GM12878 (cell line): ENCODE results near the gene FNDC3B. TPM values are rescaled to one million over a fixed set of nuclear protein-coding genes. Genes with fewer than 3 reads are reported as not detected.

ENCODE experiments used
- BRCA1 ChIP-seq: IDR thresholded peaks from 2 replicates; pipeline ENCODE4 v1.6.1; 2011; ENCODE audit warnings: low read depth, low read length, improper control_type of control experiment
- ESRRA ChIP-seq: IDR thresholded peaks from 2 replicates; pipeline ENCODE4 v1.6.1; 2012; ENCODE audit warnings: mild to moderate bottlenecking, low read length, improper control_type of control experiment
- FOXK2 ChIP-seq: fragments of 450-650 bp; IDR thresholded peaks from 2 replicates; pipeline ENCODE4 v1.6.1; 2017; ENCODE audit warnings: mild to moderate bottlenecking, moderate library complexity
- IKZF1 ChIP-seq: fragments of 450-650 bp; conservative IDR thresholded peaks from 2 replicates; pipeline ENCODE4 v1.6.1; 2017; ENCODE audit warnings: antibody characterized with exemption, mild to moderate bottlenecking
- MXI1 ChIP-seq: fragments of 150-350 bp; IDR thresholded peaks from 2 replicates; pipeline ENCODE4 v1.6.1; 2011; ENCODE audit warnings: low read depth, mild to moderate bottlenecking, inconsistent platforms, low read length, improper control_type of control experiment
- MYC ChIP-seq: IDR thresholded peaks from 2 replicates; pipeline ENCODE4 v1.6.1; 2011; ENCODE audit warnings: mild to moderate bottlenecking, low read length, moderate library complexity, inconsistent platforms; ENCODE audit not compliant: insufficient read depth, insufficient replicate concordance, insufficient read length, severe bottlenecking
- NFYA ChIP-seq: IDR thresholded peaks from 2 replicates; pipeline ENCODE4 v1.6.1; 2011; ENCODE audit warnings: low read depth, mild to moderate bottlenecking, low read length, improper control_type of control experiment, borderline replicate concordance
- POLR2AphosphoS5 ChIP-seq: IDR thresholded peaks from 2 replicates; pipeline ENCODE4 v1.6.1; 2011; ENCODE audit warnings: mild to moderate bottlenecking, low read length, inconsistent platforms
- RELA ChIP-seq: fragments of 450-650 bp; IDR thresholded peaks from 2 replicates; pipeline ENCODE4 v1.8.0; 2014; ENCODE audit warnings: borderline replicate concordance; ENCODE audit not compliant: partially characterized antibody
- RFX5 ChIP-seq: IDR thresholded peaks from 2 replicates; pipeline ENCODE4 v1.6.1; 2011; ENCODE audit warnings: low read depth, low read length, improper control_type of control experiment
- YBX1 ChIP-seq: fragments of 450-650 bp; IDR thresholded peaks from 2 replicates; pipeline ENCODE4 v1.6.1; 2016; ENCODE audit warnings: antibody characterized with exemption
- polyA plus RNA-seq, 11 experiments: library from polyadenylated mRNA; depleted of rRNA in 4 of 11; unstranded in 6 of 11; stranded (reverse) in 5 of 11; fragments of >200 nt; fragmentation: Nextera tagmentation in 4 of 11; fragmentation: Illumina TruSeq in 1 of 11; extraction: Ambion mirVana in 4 of 11; extraction: Trizol in 1 of 11; gene quantifications; 1 replicate in 1 of 11; 2 replicates in 10 of 11; pipeline versions ENCODE4 v1.2.1 to v1.2.3, GENCODE V29; 2011 to 2016; ENCODE audit warnings: inconsistent platforms in 2 of 11, missing spikeins in 2 of 11, low read depth in 1 of 11
- total RNA-seq, 4 experiments: library from RNA; depleted of rRNA in 3 of 4; stranded (reverse); fragments of >200 nt in 3 of 4; fragmentation: Illumina TruSeq in 1 of 4; extraction: Trizol in 1 of 4; gene quantifications; 2 replicates each; pipeline versions ENCODE4 v1.2.1 to v1.2.3, GENCODE V29; 2013 to 2021
- TF ChIP-seq, protein P1 (sequence below): fragments of 450-650 bp; formaldehyde crosslinking; IDR thresholded peaks from 2 replicates; pipeline ENCODE4 v1.4.0; 2020; ENCODE audit warnings: mild to moderate bottlenecking, moderate library complexity
- TF ChIP-seq, protein P2 (sequence below), 3 experiments: IDR thresholded peaks in 2 of 3; conservative IDR thresholded peaks in 1 of 3; 2 replicates each; pipeline ENCODE4 v1.5.1; 2011; ENCODE audit warnings: low read depth in 3 of 3, low read length in 3 of 3, mild to moderate bottlenecking in 3 of 3, control low read depth in 2 of 3, moderate library complexity in 2 of 3, inconsistent platforms in 1 of 3, mixed read lengths in 1 of 3; ENCODE audit not compliant: control insufficient read depth in 2 of 3, insufficient read depth in 1 of 3; ENCODE audit errors: extremely low read depth in 1 of 3
- TF ChIP-seq, protein P3 (sequence below): fragments of 150-350 bp; IDR thresholded peaks from 2 replicates; pipeline ENCODE4 v1.6.1; 2016; ENCODE audit warnings: low read depth, low read length
- TF ChIP-seq, protein P4 (sequence below): IDR thresholded peaks from 2 replicates; pipeline ENCODE4 v1.6.1; 2012; ENCODE audit warnings: low read depth, low read length, improper control_type of control experiment
- TF ChIP-seq, protein P5 (sequence below): IDR thresholded peaks from 2 replicates; pipeline ENCODE4 v1.6.1; 2011; ENCODE audit warnings: low read depth, low read length, improper control_type of control experiment, borderline replicate concordance

FNDC3B gene
- total and polyA plus RNA-seq, 10 of the 15 experiments (the other 5 are each of a cell fraction or from before 2014, with no cell fraction given), result 7.9 to 35.0 (median 18.5) TPM

DNA sequence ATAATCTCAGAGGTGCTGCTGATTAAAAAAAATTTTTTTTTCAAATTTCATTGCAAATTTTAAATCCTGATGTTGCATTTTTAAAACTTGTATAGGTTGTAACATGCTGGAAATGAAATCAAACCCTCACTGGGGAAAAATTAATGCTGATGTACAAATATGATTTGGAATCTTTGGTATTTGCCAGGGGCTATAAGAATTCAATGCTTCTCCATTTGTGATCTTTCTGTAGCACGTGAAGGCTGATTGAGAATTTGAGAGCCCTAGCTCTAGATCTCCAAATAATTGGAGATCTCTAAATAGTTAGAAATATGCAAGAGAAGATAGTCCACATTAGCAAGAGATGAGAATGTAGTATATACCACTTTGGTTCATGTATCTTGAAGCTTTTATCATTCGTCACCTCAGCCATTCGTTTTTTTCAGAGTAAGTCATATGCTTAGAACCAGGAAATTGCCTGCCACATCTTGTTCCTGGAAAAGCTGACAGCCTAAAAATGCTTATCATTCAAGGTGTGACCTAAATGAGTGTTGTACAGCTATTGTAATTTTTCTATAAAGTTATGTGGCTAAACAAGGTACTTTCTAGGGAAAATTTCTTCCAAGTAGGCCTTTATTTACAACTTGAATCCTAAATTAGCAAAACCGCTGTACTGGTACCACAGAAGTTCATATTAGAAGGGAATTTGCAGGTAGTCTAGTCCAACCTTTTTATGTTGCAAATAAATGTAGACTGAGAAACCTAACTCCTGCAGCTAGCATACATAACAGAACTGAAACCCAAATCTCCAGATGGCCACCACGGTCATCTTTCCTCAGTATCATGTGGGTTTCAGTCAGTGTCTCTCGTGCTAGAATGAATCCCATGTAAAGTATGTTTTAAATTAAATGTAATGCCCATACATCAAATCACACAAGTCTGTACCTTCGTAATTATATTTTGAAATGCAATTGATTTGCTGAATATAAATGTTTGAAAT, 48.5 kb downstream of the FNDC3B start (continued):
- no peak for TF ChIP-seq NFYA
- peak; percentile 46; the same call in 1 of the 2 replicates for TF ChIP-seq IKZF1
- TF ChIP-seq RELA, result no peak
- TF ChIP-seq, protein P1, sequence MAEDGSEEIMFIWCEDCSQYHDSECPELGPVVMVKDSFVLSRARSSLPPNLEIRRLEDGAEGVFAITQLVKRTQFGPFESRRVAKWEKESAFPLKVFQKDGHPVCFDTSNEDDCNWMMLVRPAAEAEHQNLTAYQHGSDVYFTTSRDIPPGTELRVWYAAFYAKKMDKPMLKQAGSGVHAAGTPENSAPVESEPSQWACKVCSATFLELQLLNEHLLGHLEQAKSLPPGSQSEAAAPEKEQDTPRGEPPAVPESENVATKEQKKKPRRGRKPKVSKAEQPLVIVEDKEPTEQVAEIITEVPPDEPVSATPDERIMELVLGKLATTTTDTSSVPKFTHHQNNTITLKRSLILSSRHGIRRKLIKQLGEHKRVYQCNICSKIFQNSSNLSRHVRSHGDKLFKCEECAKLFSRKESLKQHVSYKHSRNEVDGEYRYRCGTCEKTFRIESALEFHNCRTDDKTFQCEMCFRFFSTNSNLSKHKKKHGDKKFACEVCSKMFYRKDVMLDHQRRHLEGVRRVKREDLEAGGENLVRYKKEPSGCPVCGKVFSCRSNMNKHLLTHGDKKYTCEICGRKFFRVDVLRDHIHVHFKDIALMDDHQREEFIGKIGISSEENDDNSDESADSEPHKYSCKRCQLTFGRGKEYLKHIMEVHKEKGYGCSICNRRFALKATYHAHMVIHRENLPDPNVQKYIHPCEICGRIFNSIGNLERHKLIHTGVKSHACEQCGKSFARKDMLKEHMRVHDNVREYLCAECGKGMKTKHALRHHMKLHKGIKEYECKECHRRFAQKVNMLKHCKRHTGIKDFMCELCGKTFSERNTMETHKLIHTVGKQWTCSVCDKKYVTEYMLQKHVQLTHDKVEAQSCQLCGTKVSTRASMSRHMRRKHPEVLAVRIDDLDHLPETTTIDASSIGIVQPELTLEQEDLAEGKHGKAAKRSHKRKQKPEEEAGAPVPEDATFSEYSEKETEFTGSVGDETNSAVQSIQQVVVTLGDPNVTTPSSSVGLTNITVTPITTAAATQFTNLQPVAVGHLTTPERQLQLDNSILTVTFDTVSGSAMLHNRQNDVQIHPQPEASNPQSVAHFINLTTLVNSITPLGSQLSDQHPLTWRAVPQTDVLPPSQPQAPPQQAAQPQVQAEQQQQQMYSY, result no peak
- no peak for TF ChIP-seq MXI1
- TF ChIP-seq, protein P2, sequence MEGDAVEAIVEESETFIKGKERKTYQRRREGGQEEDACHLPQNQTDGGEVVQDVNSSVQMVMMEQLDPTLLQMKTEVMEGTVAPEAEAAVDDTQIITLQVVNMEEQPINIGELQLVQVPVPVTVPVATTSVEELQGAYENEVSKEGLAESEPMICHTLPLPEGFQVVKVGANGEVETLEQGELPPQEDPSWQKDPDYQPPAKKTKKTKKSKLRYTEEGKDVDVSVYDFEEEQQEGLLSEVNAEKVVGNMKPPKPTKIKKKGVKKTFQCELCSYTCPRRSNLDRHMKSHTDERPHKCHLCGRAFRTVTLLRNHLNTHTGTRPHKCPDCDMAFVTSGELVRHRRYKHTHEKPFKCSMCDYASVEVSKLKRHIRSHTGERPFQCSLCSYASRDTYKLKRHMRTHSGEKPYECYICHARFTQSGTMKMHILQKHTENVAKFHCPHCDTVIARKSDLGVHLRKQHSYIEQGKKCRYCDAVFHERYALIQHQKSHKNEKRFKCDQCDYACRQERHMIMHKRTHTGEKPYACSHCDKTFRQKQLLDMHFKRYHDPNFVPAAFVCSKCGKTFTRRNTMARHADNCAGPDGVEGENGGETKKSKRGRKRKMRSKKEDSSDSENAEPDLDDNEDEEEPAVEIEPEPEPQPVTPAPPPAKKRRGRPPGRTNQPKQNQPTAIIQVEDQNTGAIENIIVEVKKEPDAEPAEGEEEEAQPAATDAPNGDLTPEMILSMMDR (IDR thresholded peaks at IDR 0.05 in 2 of 3, conservative IDR thresholded peaks at IDR 0.05 in 1 of 3; ENCODE audit: control insufficient read depth in 2 of 3, extremely low read depth in 1 of 3, insufficient read depth in 1 of 3, low read depth in 3 of 3, low read length in 3 of 3), result no peak
- no peak for TF ChIP-seq YBX1
- TF ChIP-seq, protein P3, sequence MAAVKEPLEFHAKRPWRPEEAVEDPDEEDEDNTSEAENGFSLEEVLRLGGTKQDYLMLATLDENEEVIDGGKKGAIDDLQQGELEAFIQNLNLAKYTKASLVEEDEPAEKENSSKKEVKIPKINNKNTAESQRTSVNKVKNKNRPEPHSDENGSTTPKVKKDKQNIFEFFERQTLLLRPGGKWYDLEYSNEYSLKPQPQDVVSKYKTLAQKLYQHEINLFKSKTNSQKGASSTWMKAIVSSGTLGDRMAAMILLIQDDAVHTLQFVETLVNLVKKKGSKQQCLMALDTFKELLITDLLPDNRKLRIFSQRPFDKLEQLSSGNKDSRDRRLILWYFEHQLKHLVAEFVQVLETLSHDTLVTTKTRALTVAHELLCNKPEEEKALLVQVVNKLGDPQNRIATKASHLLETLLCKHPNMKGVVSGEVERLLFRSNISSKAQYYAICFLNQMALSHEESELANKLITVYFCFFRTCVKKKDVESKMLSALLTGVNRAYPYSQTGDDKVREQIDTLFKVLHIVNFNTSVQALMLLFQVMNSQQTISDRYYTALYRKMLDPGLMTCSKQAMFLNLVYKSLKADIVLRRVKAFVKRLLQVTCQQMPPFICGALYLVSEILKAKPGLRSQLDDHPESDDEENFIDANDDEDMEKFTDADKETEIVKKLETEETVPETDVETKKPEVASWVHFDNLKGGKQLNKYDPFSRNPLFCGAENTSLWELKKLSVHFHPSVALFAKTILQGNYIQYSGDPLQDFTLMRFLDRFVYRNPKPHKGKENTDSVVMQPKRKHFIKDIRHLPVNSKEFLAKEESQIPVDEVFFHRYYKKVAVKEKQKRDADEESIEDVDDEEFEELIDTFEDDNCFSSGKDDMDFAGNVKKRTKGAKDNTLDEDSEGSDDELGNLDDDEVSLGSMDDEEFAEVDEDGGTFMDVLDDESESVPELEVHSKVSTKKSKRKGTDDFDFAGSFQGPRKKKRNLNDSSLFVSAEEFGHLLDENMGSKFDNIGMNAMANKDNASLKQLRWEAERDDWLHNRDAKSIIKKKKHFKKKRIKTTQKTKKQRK, result no peak
- no peak for TF ChIP-seq ESRRA
- no peak for TF ChIP-seq BRCA1
- TF ChIP-seq, protein P4, sequence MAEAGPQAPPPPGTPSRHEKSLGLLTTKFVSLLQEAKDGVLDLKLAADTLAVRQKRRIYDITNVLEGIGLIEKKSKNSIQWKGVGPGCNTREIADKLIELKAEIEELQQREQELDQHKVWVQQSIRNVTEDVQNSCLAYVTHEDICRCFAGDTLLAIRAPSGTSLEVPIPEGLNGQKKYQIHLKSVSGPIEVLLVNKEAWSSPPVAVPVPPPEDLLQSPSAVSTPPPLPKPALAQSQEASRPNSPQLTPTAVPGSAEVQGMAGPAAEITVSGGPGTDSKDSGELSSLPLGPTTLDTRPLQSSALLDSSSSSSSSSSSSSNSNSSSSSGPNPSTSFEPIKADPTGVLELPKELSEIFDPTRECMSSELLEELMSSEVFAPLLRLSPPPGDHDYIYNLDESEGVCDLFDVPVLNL, result no peak
- TF ChIP-seq RFX5, result no peak
- TF ChIP-seq POLR2AphosphoS5, result no peak
- TF ChIP-seq FOXK2, result no peak
- no peak for TF ChIP-seq MYC
- TF ChIP-seq, protein P5, sequence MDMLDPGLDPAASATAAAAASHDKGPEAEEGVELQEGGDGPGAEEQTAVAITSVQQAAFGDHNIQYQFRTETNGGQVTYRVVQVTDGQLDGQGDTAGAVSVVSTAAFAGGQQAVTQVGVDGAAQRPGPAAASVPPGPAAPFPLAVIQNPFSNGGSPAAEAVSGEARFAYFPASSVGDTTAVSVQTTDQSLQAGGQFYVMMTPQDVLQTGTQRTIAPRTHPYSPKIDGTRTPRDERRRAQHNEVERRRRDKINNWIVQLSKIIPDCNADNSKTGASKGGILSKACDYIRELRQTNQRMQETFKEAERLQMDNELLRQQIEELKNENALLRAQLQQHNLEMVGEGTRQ, result no peak
